Measurements from ENCODE around the gene SLFN5.
"Not testable (repeated sequence)": the region's sequence is repeated elsewhere in the genome, so short reads cannot be mapped to it uniquely, and the experiment has no call there.

SLFN5 gene

GRCh38 chr17:35278876-35279275 lies 36.0 kb downstream of the SLFN5 start:
- H3K36me3 Mint-ChIP-seq (ENCODE audit: insufficient read depth); DNase-seq (ENCODE audit: low spot score in 2 of 2); ATAC-seq (replicated peaks; ENCODE audit: extremely low read depth, poor library complexity, severe bottlenecking); H3K4me3 Mint-ChIP-seq; H3K27me3 Mint-ChIP-seq; H3K27ac Mint-ChIP-seq (ENCODE audit: low read depth): not testable (repeated sequence)
- peaks cover 29% of the 10 kb centered on the region for H3K4me1 Mint-ChIP-seq
- H3K9me3 Mint-ChIP-seq: peaks cover 14% of the 10 kb centered on the region

GRCh38 chr17:35283767-35284166 lies 40.9 kb downstream of the SLFN5 start:
- no peaks in the 10 kb centered on the region for H3K36me3 Mint-ChIP-seq (ENCODE audit: insufficient read depth)
- peaks cover 15% of the 10 kb centered on the region for H3K4me1 Mint-ChIP-seq
- no peak overlapping the region for H3K4me3 Mint-ChIP-seq
- H3K27me3 Mint-ChIP-seq: no peaks in the 10 kb centered on the region
- H3K9me3 Mint-ChIP-seq: no peaks in the 10 kb centered on the region
- DNase-seq (ENCODE audit: low spot score in 2 of 2) (no peak), ATAC-seq (replicated peaks; ENCODE audit: extremely low read depth, poor library complexity, severe bottlenecking) (no peak)
- no peak overlapping the region for H3K27ac Mint-ChIP-seq (ENCODE audit: low read depth)

DNA sequence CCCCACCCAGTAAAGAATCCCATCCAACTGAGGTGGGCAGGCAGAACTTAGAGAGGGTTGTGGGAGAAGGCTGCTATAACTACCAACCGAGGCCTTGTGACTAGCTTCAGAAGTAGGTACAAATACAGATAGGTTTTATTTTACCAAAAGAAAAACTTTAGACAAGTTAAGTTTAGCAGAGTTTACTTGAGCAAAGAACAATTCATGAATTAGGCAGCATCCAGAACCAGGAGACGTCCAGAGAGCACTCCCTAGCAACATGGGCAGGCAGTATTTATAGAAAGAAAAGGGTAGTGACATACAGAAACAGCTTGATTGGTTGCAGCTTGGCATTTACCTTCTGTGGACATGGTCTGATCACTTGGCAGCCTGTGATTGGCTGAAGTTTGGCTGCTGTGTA lies 42.1 kb downstream of the SLFN5 start:
- Mint-ChIP-seq H3K9me3 (no peaks in the 10 kb centered on the region), H3K36me3 (ENCODE audit: insufficient read depth) (peaks cover 4% of the 10 kb centered on the region), H3K27me3 (no peaks in the 10 kb centered on the region), H3K27ac (ENCODE audit: low read depth) (no peak overlapping the region), H3K4me3 (no peak overlapping the region), H3K4me1 (peaks cover 27% of the 10 kb centered on the region)
- DNase-seq (ENCODE audit: low spot score in 2 of 2) (no peak), ATAC-seq (replicated peaks; ENCODE audit: extremely low read depth, poor library complexity, severe bottlenecking) (no peak)

DNA sequence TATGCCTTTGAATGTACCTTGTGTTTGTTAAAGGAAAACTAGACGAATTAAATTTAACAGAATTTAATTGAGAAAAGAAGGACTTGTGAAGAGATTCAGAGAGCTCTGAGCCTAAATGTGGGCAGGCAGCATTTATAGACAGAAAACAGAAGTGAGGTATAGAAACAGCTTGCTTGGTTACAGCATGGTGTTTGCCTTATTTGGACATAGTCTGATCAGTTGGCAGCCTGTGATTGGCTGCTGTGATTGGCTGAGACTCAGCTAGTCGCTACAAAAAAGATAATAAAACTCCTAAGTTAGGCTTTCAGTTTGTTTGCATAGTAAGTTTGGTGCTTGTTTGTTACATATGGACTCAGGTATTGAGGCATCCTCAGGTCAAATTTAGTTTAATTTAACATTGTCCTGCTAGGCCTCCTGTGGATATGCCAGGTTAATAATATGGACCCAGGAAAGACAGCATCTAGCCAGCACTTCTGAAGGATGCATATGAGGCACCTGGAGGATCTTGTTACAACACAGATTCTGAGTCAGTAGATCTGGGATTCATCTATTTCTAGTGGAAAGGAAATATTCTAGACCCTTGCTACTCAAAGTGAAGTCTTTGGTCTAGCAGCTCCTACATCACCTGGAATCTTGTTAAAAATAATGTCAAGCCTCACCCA lies 43.4 kb downstream of the SLFN5 start:
- peaks cover 4% of the 10 kb centered on the region for H3K36me3 Mint-ChIP-seq (ENCODE audit: insufficient read depth)
- H3K27ac Mint-ChIP-seq (ENCODE audit: low read depth): peak overlapping the region; percentile 42
- H3K27me3 Mint-ChIP-seq: no peaks in the 10 kb centered on the region
- H3K4me3 Mint-ChIP-seq: no peak overlapping the region
- ATAC-seq (replicated peaks; ENCODE audit: extremely low read depth, poor library complexity, severe bottlenecking) (peak; percentile 85), DNase-seq (ENCODE audit: low spot score in 2 of 2) (no peak)
- no peaks in the 10 kb centered on the region for H3K9me3 Mint-ChIP-seq
- H3K4me1 Mint-ChIP-seq: peaks cover 30% of the 10 kb centered on the region

DNA sequence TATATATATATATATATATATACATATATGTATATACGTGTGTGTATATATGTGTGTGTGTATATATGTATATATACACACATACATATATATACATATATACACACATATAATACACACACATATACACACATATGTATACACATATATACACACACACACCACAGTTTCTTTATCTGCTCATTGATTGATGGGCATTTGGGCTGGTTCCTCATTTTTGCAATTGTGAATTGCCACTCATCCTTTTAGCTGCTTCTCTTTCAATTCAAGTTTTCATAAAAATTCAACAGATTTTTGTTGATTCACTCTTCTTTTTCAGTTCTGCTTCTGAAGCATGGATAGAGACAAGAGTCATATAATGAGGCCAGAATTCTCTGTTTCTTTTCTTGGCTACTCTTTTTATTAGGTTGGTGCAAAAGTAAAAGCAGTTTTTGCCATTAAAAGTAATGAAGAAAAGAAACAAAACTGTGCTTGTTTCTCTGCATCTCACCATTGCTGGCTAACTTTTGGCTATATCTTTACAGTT lies 44.5 kb downstream of the SLFN5 start:
- Mint-ChIP-seq H3K9me3 (no peaks in the 10 kb centered on the region), H3K27ac (ENCODE audit: low read depth) (no peak overlapping the region)

DNA sequence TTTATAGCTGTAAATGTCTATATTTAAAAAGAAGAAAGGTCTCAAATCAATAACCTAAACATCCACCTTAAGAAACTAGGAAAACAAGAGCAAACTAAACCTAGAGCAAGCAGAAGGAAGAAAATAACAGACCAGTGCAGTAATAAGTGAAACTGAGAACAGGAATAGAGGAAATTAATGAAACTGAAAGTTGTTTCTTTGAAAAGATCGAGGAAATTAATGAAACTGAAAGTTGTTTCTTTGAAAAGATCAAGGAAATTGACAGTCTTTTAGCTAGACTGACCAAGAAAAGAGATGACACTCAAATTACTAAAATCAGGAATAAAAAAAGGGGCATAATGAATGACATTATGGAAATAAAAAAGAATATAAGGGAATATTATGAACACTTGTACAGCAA lies 46.4 kb downstream of the SLFN5 start:
- Mint-ChIP-seq H3K27me3 (no peaks in the 10 kb centered on the region), H3K36me3 (ENCODE audit: insufficient read depth) (peaks cover 4% of the 10 kb centered on the region), H3K9me3 (no peaks in the 10 kb centered on the region), H3K4me3 (peak overlapping the region; percentile 78), H3K4me1 (peaks cover 30% of the 10 kb centered on the region), H3K27ac (ENCODE audit: low read depth) (peak overlapping the region; percentile 96)
- DNase-seq (ENCODE audit: low spot score in 2 of 2) (no peak), ATAC-seq (replicated peaks; ENCODE audit: extremely low read depth, poor library complexity, severe bottlenecking) (peak; percentile 66)

More for the DNA sequence above, 44.5 kb downstream of the SLFN5 start:
- Mint-ChIP-seq H3K27me3 (no peaks in the 10 kb centered on the region), H3K4me3 (no peak overlapping the region), H3K36me3 (ENCODE audit: insufficient read depth) (peaks cover 4% of the 10 kb centered on the region), H3K4me1 (peaks cover 30% of the 10 kb centered on the region)
- ATAC-seq (replicated peaks; ENCODE audit: extremely low read depth, poor library complexity, severe bottlenecking) (no peak), DNase-seq (ENCODE audit: low spot score in 2 of 2) (no peak)

DNA sequence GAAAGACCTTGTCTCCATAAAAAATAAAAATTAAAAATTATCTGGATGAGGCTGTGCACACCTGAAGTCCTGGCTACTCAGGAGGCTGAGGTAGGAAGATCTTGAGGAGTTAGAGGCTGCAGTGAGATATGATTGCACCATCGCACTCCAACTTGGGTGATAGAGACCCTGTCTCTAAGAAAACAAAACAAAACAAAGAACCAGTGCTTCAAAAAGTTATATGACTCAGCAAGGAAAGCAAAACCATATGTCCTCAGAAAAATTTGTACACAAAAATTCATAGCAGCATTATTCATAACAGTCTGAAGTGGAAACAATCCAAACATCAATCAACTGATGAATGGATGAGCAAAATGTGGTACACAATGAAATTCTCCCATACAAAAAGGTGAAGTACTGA lies 48.9 kb downstream of the SLFN5 start:
- Mint-ChIP-seq H3K36me3 (ENCODE audit: insufficient read depth) (peaks cover 4% of the 10 kb centered on the region), H3K27ac (ENCODE audit: low read depth) (no peak overlapping the region), H3K4me3 (no peak overlapping the region), H3K27me3 (no peaks in the 10 kb centered on the region), H3K4me1 (peaks cover 23% of the 10 kb centered on the region), H3K9me3 (no peaks in the 10 kb centered on the region)
- DNase-seq (ENCODE audit: low spot score in 2 of 2) (no peak), ATAC-seq (replicated peaks; ENCODE audit: extremely low read depth, poor library complexity, severe bottlenecking) (no peak)

GRCh38 chr17:35293151-35293847 lies 50.4 kb downstream of the SLFN5 start:
- Mint-ChIP-seq H3K4me3 (no peak overlapping the region), H3K9me3 (no peaks in the 10 kb centered on the region), H3K27ac (ENCODE audit: low read depth) (no peak overlapping the region), H3K27me3 (no peaks in the 10 kb centered on the region), H3K4me1 (peaks cover 20% of the 10 kb centered on the region), H3K36me3 (ENCODE audit: insufficient read depth) (peaks cover 4% of the 10 kb centered on the region)
- no peak for DNase-seq (ENCODE audit: low spot score in 2 of 2)
- no peak for ATAC-seq (replicated peaks; ENCODE audit: extremely low read depth, poor library complexity, severe bottlenecking)

DNA sequence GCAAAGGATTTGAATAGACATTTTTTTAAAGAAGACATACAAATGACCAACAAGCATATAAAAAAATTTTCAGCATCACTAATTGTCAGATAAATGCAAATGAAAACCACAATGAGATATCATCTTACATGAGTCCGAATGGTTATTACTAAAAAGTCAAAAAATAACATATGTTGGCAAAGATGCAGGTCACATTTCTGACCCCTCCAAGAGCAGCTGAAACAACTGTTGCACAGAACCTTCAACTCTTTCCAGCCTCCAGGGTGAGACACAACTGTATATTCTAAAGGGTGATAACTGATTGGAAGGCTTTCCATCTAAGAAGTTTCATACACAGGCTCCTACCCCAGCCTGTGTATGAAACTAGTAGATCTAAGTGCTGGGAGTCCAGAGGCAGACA lies 51.9 kb downstream of the SLFN5 start:
- DNase-seq (ENCODE audit: low spot score in 2 of 2): no peak
- Mint-ChIP-seq H3K27me3 (no peaks in the 10 kb centered on the region), H3K4me3 (no peak overlapping the region), H3K9me3 (no peaks in the 10 kb centered on the region), H3K36me3 (ENCODE audit: insufficient read depth) (no peaks in the 10 kb centered on the region), H3K27ac (ENCODE audit: low read depth) (no peak overlapping the region), H3K4me1 (peaks cover 5% of the 10 kb centered on the region)
- ATAC-seq (replicated peaks; ENCODE audit: extremely low read depth, poor library complexity, severe bottlenecking): no peak

- Mint-ChIP-seq H3K27ac (ENCODE audit: low read depth) (no peak overlapping the region), H3K9me3 (no peaks in the 10 kb centered on the region), H3K4me3 (no peak overlapping the region), H3K36me3 (ENCODE audit: insufficient read depth) (no peaks in the 10 kb centered on the region), H3K27me3 (no peaks in the 10 kb centered on the region), H3K4me1 (no peaks in the 10 kb centered on the region)
- DNase-seq (ENCODE audit: low spot score in 2 of 2): no peak
- ATAC-seq (replicated peaks; ENCODE audit: extremely low read depth, poor library complexity, severe bottlenecking): no peak
These were observed 52.8 kb downstream of the SLFN5 start for GRCh38 chr17:35295686-35296085.

- Mint-ChIP-seq H3K4me1 (no peaks in the 10 kb centered on the region), H3K36me3 (ENCODE audit: insufficient read depth) (no peaks in the 10 kb centered on the region), H3K4me3 (no peak overlapping the region), H3K27ac (ENCODE audit: low read depth) (no peak overlapping the region), H3K9me3 (peaks cover 6% of the 10 kb centered on the region), H3K27me3 (no peaks in the 10 kb centered on the region)
- ATAC-seq (replicated peaks; ENCODE audit: extremely low read depth, poor library complexity, severe bottlenecking): no peak
- no peak for DNase-seq (ENCODE audit: low spot score in 2 of 2)
These were observed 54.8 kb downstream of the SLFN5 start for GRCh38 chr17:35297666-35298065.

- H3K36me3 Mint-ChIP-seq (ENCODE audit: insufficient read depth): no peaks in the 10 kb centered on the region
- peaks cover 13% of the 10 kb centered on the region for H3K9me3 Mint-ChIP-seq
- no peak overlapping the region for H3K4me3 Mint-ChIP-seq
- H3K27me3 Mint-ChIP-seq: no peaks in the 10 kb centered on the region
- no peaks in the 10 kb centered on the region for H3K4me1 Mint-ChIP-seq
- ATAC-seq (replicated peaks; ENCODE audit: extremely low read depth, poor library complexity, severe bottlenecking) (no peak), DNase-seq (ENCODE audit: low spot score in 2 of 2) (no peak)
- H3K27ac Mint-ChIP-seq (ENCODE audit: low read depth): no peak overlapping the region
These were observed 55.8 kb downstream of the SLFN5 start for GRCh38 chr17:35298639-35299038.

GRCh38 chr17:35299135-35299534 lies 56.3 kb downstream of the SLFN5 start:
- H3K9me3 Mint-ChIP-seq: peaks cover 18% of the 10 kb centered on the region
- no peak overlapping the region for H3K27ac Mint-ChIP-seq (ENCODE audit: low read depth)
- no peak for DNase-seq (ENCODE audit: low spot score in 2 of 2)
- H3K27me3 Mint-ChIP-seq: no peaks in the 10 kb centered on the region
- no peak overlapping the region for H3K4me3 Mint-ChIP-seq
- no peak for ATAC-seq (replicated peaks; ENCODE audit: extremely low read depth, poor library complexity, severe bottlenecking)
- H3K4me1 Mint-ChIP-seq: no peaks in the 10 kb centered on the region
- H3K36me3 Mint-ChIP-seq (ENCODE audit: insufficient read depth): no peaks in the 10 kb centered on the region

Data from central memory CD8-positive, alpha-beta T cell (primary cell).